H1 (cell line): Measurements from ENCODE around the gene ZNF860. TPM values are rescaled to one million over a fixed set of nuclear protein-coding genes. Genes with fewer than 3 reads are reported as not detected.
"Not testable (repeated sequence)": the region's sequence is repeated elsewhere in the genome, so short reads cannot be mapped to it uniquely, and the experiment has no call there.

ENCODE experiments used
- CTCF ChIA-PET: fragments of 300-600 bp; sonication (Branson Sonifier 250); formaldehyde crosslinking; loops from one replicate; lab custom pipeline; 2021; ENCODE audit not compliant: partially characterized antibody; lab: Charles Lee
- POLR2A ChIA-PET: fragments of 300-600 bp; sonication (Branson Sonifier 250); formaldehyde crosslinking; loops from one replicate; lab custom pipeline; 2021; ENCODE audit warnings: inconsistent platforms; ENCODE audit not compliant: partially characterized antibody; lab: Charles Lee
- DNase-seq, 2 experiments: peaks; one replicate each; pipeline versions ENCODE4 v3.0.0 to v3.0.0-alpha.2; 2010 to 2022; ENCODE audit warnings: low spot score in 2 of 2, low read depth in 1 of 2, mixed read lengths in 1 of 2
- FAIRE-seq: peaks from 2 replicates; lab custom pipeline; 2011; peaks lifted over from hg19 to GRCh38; lab: Jason Lieb, UNC
- H2AFZ ChIP-seq: 2 replicates; pipeline ENCODE4 v1.8.1; 2012; ENCODE audit warnings: low read length, inconsistent platforms
- H2AK5ac ChIP-seq: 2 replicates; pipeline ENCODE4 v1.6.1; 2013; ENCODE audit warnings: low read depth, low read length
- H2BK120ac ChIP-seq: replicated peaks from 2 replicates; pipeline ENCODE3; 2013; ENCODE audit warnings: low read depth, low read length, inconsistent platforms
- H2BK12ac ChIP-seq: 2 replicates; pipeline ENCODE4 v1.6.1; 2013; ENCODE audit warnings: low read depth, low read length
- H2BK15ac ChIP-seq: 2 replicates; pipeline ENCODE4 v1.6.1; 2013; ENCODE audit warnings: low read length
- H2BK20ac ChIP-seq: 2 replicates; pipeline ENCODE4 v1.6.1; 2013; ENCODE audit warnings: low read length
- H2BK5ac ChIP-seq: 2 replicates; pipeline ENCODE4 v1.6.1; 2013; ENCODE audit warnings: low read depth, low read length
- H3K14ac ChIP-seq: 2 replicates; pipeline ENCODE4 v1.6.1; 2013; ENCODE audit warnings: inconsistent platforms; ENCODE audit not compliant: insufficient read length
- H3K18ac ChIP-seq: 2 replicates; pipeline ENCODE4 v1.6.1; 2013; ENCODE audit warnings: low read length; ENCODE audit errors: extremely low read depth
- H3K23ac ChIP-seq: 2 replicates; pipeline ENCODE4 v1.6.1; 2013; ENCODE audit warnings: inconsistent platforms; ENCODE audit not compliant: insufficient read length
- H3K23me2 ChIP-seq: 2 replicates; pipeline ENCODE4 v1.6.1; 2013; ENCODE audit warnings: low read depth, low read length
- H3K27ac ChIP-seq: 2 replicates; pipeline ENCODE4 v1.6.1; 2011; ENCODE audit warnings: low read depth, low read length, inconsistent platforms
- H3K27me3 ChIP-seq, 4 experiments: replicated peaks in 1 of 4; 1 replicate in 1 of 4; 2 replicates in 3 of 4; pipeline versions ENCODE4 v1.6.1 to v1.8.1; 2011 to 2013; ENCODE audit warnings: low read length in 3 of 4, mild to moderate bottlenecking in 3 of 4, inconsistent platforms in 2 of 4, mixed read lengths in 2 of 4, moderate library complexity in 1 of 4; ENCODE audit not compliant: control insufficient read depth in 3 of 4, insufficient read depth in 3 of 4; ENCODE audit errors: extremely low read depth in 1 of 4
- H3K36me3 ChIP-seq, 4 experiments: 2 replicates each; pipeline versions ENCODE4 v1.6.1 to v1.8.1; 2011 to 2013; ENCODE audit warnings: mild to moderate bottlenecking in 4 of 4, low read length in 3 of 4, moderate library complexity in 2 of 4, control low read depth in 1 of 4, inconsistent platforms in 1 of 4; ENCODE audit not compliant: insufficient read depth in 4 of 4, control insufficient read depth in 2 of 4
- H3K4ac ChIP-seq: replicated peaks from 2 replicates; pipeline ENCODE3; 2013; ENCODE audit warnings: low read length, low read depth, mixed read lengths, inconsistent platforms; ENCODE audit not compliant: insufficient read length
- H3K4me1 ChIP-seq, 4 experiments: replicated peaks in 1 of 4; 1 replicate in 1 of 4; 2 replicates in 3 of 4; pipeline versions ENCODE4 v1.6.1 to v1.8.1; 2011 to 2013; ENCODE audit warnings: low read length in 3 of 4, inconsistent platforms in 2 of 4, mixed read lengths in 1 of 4; ENCODE audit not compliant: insufficient read depth in 4 of 4, control insufficient read depth in 3 of 4
- H3K4me2 ChIP-seq, 2 experiments: 2 replicates each; pipeline versions ENCODE4 v1.6.1 to v1.8.1; 2011 to 2013; ENCODE audit warnings: low read depth in 2 of 2, low read length in 2 of 2, control low read depth in 1 of 2, inconsistent platforms in 1 of 2, mild to moderate bottlenecking in 1 of 2; ENCODE audit not compliant: insufficient read depth in 1 of 2
- H3K4me3 ChIP-seq, 4 experiments: fragments of 200-600, 300-600 bp in 1 of 4; sonication (generic), shearing (Covaris generic), sonication (Bioruptor Twin) in 1 of 4; 2 replicates each; pipeline versions ENCODE4 v1.5.1 to v1.8.1; 2011 to 2016; ENCODE audit warnings: low read length in 4 of 4, low read depth in 3 of 4, control low read depth in 2 of 4, inconsistent platforms in 2 of 4, mild to moderate bottlenecking in 2 of 4, mixed read lengths in 1 of 4, moderate library complexity in 1 of 4; ENCODE audit not compliant: insufficient read depth in 2 of 4; ENCODE audit errors: extremely low read depth in 1 of 4
- H3K56ac ChIP-seq: replicated peaks from 2 replicates; pipeline ENCODE3; 2013; ENCODE audit warnings: low read depth, mild to moderate bottlenecking, mixed read lengths, low read length, inconsistent platforms; ENCODE audit not compliant: insufficient read length
- H3K79me1 ChIP-seq: 2 replicates; pipeline ENCODE4 v1.6.1; 2013; ENCODE audit warnings: low read depth, low read length, control low read depth
- H3K79me2 ChIP-seq, 2 experiments: 2 replicates each; pipeline versions ENCODE4 v1.6.1 to v1.8.1; 2012 to 2013; ENCODE audit warnings: low read length in 2 of 2, mild to moderate bottlenecking in 2 of 2, inconsistent platforms in 1 of 2; ENCODE audit not compliant: insufficient read depth in 2 of 2, control insufficient read depth in 1 of 2
- H3K9ac ChIP-seq, 4 experiments: replicated peaks in 1 of 4; 1 replicate in 1 of 4; 2 replicates in 3 of 4; pipeline versions ENCODE4 v1.6.1 to v1.8.1; 2011 to 2013; ENCODE audit warnings: low read depth in 3 of 4, low read length in 3 of 4, control low read depth in 2 of 4, mild to moderate bottlenecking in 2 of 4, moderate library complexity in 2 of 4, inconsistent platforms in 1 of 4; ENCODE audit errors: extremely low read depth in 1 of 4
- H3K9me3 ChIP-seq, 2 experiments: 2 replicates each; pipeline versions ENCODE4 v1.6.1 to v1.8.1; 2012 to 2013; ENCODE audit warnings: mild to moderate bottlenecking in 2 of 2, moderate library complexity in 2 of 2, control low read depth in 1 of 2, inconsistent platforms in 1 of 2, low read depth in 1 of 2, low read length in 1 of 2, mixed read lengths in 1 of 2; ENCODE audit not compliant: insufficient read depth in 2 of 2
- H4K20me1 ChIP-seq, 2 experiments: replicated peaks in 1 of 2; 2 replicates each; pipeline versions ENCODE3 to v1.8.1; 2011 to 2013; ENCODE audit warnings: inconsistent platforms in 2 of 2, low read length in 2 of 2, mild to moderate bottlenecking in 1 of 2; ENCODE audit not compliant: insufficient read depth in 2 of 2, control insufficient read depth in 1 of 2
- H4K5ac ChIP-seq: 2 replicates; pipeline ENCODE4 v1.6.1; 2013; ENCODE audit warnings: low read length, low read depth, mixed read lengths, inconsistent platforms; ENCODE audit not compliant: insufficient read length
- H4K8ac ChIP-seq: 2 replicates; pipeline ENCODE4 v1.8.0; 2013; ENCODE audit warnings: mild to moderate bottlenecking, moderate library complexity, low read length, inconsistent platforms; ENCODE audit not compliant: insufficient read depth; ENCODE audit errors: extremely low read depth
- H4K91ac ChIP-seq: replicated peaks from 2 replicates; pipeline ENCODE3; 2013; ENCODE audit warnings: low read length, mixed read lengths, inconsistent platforms; ENCODE audit not compliant: insufficient read length
- WGBS, 2 experiments: shearing (Covaris generic) in 1 of 2; methylation state at CpG; one replicate each; pipeline versions ENCODE4 v1.1.6 to v1.1.7; 2013 to 2015; ENCODE audit warnings: low lambda C conversion rate in 2 of 2, mixed read lengths in 2 of 2, inconsistent platforms in 1 of 2, low coverage in 1 of 2, missing lambda C conversion rate in 1 of 2; ENCODE audit not compliant: insufficient replicate concordance in 2 of 2, insufficient coverage in 1 of 2, insufficient read length in 1 of 2; ENCODE audit errors: extremely low coverage in 1 of 2, missing lambda C conversion rate in 1 of 2; 5-methylcytosine and 5-hydroxymethylcytosine counted together
- polyA plus RNA-seq, 7 experiments: library from polyadenylated mRNA; depleted of rRNA in 3 of 7; stranded (reverse) in 5 of 7; unstranded in 2 of 7; fragments of >200 nt in 5 of 7; fragments of 200-250 nt in 2 of 7; gene quantifications; 1 replicate in 5 of 7; 2 replicates in 1 of 7; 4 replicates in 1 of 7; pipeline versions ENCODE4 v1.2.1 to v1.2.3, GENCODE V29; 2011 to 2013; ENCODE audit warnings: missing spikeins in 2 of 7, mixed read lengths in 2 of 7
- total RNA-seq: library from RNA; stranded (reverse); fragmentation: NEBNext Ultra II Directional; extraction: Animal tissue kit (Norgen Biotek cat#: 25700); gene quantifications from 2 replicates; pipeline ENCODE4 v1.2.1, GENCODE V29; 2021

ZNF860 gene
- total and polyA plus RNA-seq, 2 of the 8 experiments (the other 6 are each of a cell fraction or from before 2014, with no cell fraction given) = 3.2 to 8.6 TPM

GRCh38 chr3:31992995-31993394 is 11.4 kb downstream of the ZNF860 start:
- H2BK5ac ChIP-seq, H4K8ac ChIP-seq, H4K5ac ChIP-seq, H3K27ac ChIP-seq, H3K4me2 ChIP-seq, H3K23me2 ChIP-seq, H3K4me3 ChIP-seq, H3K14ac ChIP-seq, H2AK5ac ChIP-seq, H3K4ac ChIP-seq, H3K9ac ChIP-seq, H3K27me3 ChIP-seq, H2BK20ac ChIP-seq, POLR2A ChIA-PET, H2AFZ ChIP-seq, H2BK12ac ChIP-seq, H3K18ac ChIP-seq, H3K56ac ChIP-seq, H2BK15ac ChIP-seq, H4K91ac ChIP-seq, H3K4me1 ChIP-seq, H2BK120ac ChIP-seq, H3K79me2 ChIP-seq, DNase-seq, H4K20me1 ChIP-seq, H3K79me1 ChIP-seq, H3K23ac ChIP-seq, FAIRE-seq: not testable (repeated sequence)
- H3K36me3 ChIP-seq = peaks cover 0 to 16% (median 6%) of the 10 kb centered on the region in 4 experiments; a peak in 5 of 8 replicates
- WGBS, 2 experiments = 96% methylated on average over 6 of the region's 6 CpGs; no CpG with 5 or more reads in 1 of the 2 experiments
- CTCF ChIA-PET = interaction anchor here (0.7 to 1.0 kb wide), 2 partner anchors 10 to 26 kb away, joined by 4 read pairs; no protein-coding TSS in a partner anchor
- peaks cover 19 to 28% of the 10 kb centered on the region in 2 experiments for H3K9me3 ChIP-seq
